Retinal pigment epithelial cell (primary cell): Measurements from ENCODE around the gene FUCA2.
"Not testable (repeated sequence)": the region's sequence is repeated elsewhere in the genome, so short reads cannot be mapped to it uniquely, and the experiment has no call there.

ENCODE experiments used
- DNase-seq: peaks from one replicate; pipeline ENCODE4 v3.0.0-alpha.2; 2010; ENCODE audit warnings: low read depth
- H3K4me3 ChIP-seq: 2 replicates; pipeline ENCODE4 v1.5.1; 2011; ENCODE audit warnings: mild to moderate bottlenecking, low read length, control low read depth, moderate library complexity
- TF ChIP-seq, protein P1 (sequence below): conservative IDR thresholded peaks from 2 replicates; pipeline ENCODE4 v1.5.1; 2011; ENCODE audit warnings: low read depth, low read length, control low read depth, inconsistent platforms

FUCA2 gene

GRCh38 chr6:143513410-143513809 is 1.9 kb upstream of the FUCA2 start:
- no peak for DNase-seq
- TF ChIP-seq, protein P1, sequence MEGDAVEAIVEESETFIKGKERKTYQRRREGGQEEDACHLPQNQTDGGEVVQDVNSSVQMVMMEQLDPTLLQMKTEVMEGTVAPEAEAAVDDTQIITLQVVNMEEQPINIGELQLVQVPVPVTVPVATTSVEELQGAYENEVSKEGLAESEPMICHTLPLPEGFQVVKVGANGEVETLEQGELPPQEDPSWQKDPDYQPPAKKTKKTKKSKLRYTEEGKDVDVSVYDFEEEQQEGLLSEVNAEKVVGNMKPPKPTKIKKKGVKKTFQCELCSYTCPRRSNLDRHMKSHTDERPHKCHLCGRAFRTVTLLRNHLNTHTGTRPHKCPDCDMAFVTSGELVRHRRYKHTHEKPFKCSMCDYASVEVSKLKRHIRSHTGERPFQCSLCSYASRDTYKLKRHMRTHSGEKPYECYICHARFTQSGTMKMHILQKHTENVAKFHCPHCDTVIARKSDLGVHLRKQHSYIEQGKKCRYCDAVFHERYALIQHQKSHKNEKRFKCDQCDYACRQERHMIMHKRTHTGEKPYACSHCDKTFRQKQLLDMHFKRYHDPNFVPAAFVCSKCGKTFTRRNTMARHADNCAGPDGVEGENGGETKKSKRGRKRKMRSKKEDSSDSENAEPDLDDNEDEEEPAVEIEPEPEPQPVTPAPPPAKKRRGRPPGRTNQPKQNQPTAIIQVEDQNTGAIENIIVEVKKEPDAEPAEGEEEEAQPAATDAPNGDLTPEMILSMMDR, result peak; percentile 62
- H3K4me3 ChIP-seq, result no peak overlapping the region

DNA sequence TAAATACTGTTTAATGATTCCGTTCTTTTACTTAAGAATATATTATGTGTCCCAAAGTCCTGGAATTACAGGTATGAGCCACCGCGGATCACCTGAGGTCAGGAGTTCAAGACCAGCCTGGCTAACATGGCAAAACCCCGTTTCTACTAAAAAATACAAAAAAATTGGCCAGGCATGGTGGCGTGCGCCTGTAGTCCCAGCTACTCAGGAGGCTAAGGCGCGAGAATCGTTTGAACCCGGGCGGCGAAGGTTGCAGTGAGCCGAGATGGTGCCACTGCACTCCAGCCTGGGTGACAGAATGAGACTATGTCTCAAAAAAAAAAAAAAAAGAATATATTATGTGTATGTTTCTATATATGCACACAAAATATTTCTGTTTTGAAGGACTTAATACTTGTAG is 1.2 kb downstream of the FUCA2 start:
- H3K4me3 ChIP-seq, result peak overlapping the region; percentile 74
- DNase-seq, result not testable (repeated sequence)

DNA sequence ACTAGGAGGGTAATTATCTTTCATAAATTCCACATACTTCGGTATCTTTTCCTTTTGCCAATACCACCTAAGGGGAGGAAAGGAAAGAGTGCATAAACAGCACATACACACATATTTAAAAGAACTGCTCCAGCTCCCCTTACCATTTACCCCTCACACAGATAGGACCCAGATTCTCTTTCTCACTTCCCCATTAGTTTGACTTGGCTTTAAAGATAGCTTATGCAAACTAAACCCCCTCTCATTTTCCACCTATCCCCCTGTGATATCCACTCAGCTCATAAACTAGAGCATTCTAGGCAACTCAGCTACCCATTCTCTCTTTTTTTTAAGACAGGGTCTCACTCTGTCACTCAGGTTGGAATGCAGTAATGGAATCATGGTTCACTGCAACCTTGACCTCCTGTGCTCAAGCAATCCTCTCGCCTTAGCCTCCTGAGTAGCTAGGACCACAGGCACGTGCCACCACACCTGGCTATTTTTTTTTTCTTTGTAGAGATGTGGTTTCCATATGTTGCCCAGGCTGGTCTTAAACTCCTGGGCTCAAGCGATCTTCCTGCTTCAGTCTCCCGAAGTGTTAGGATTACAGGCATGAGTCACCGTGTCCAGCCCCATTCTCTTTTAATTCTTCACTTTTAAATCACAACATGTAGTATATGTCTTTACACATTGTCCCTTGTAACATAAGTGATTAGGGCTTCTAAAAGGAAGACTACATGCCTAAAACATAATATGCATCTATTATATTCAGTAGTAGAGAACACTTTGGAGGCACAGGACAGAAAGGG is 4.0 kb downstream of the FUCA2 start:
- H3K4me3 ChIP-seq, result no peak overlapping the region
- TF ChIP-seq, protein P1, result no peak
- DNase-seq, result peak; percentile 20

DNA sequence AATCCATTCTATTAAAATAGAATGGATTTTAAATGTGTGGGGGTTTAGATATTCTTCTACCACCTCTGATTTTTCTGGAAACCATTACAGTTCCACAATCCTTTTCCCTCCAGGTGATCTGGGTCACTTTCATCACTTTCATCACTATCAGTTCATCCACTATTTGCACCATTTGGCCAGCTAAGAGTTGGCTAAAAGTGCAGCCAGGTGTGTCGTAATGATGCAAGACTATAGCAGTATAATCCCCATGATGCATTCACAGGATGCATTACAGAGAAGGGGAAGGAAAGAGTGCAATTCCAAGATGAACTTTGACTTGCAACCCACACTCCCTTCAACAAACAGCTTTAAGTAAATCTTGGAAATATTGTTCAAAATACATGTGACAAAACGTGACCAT is 4.9 kb downstream of the FUCA2 start:
- DNase-seq, result no peak
- TF ChIP-seq, protein P1, result no peak
- H3K4me3 ChIP-seq, result no peak overlapping the region

DNA sequence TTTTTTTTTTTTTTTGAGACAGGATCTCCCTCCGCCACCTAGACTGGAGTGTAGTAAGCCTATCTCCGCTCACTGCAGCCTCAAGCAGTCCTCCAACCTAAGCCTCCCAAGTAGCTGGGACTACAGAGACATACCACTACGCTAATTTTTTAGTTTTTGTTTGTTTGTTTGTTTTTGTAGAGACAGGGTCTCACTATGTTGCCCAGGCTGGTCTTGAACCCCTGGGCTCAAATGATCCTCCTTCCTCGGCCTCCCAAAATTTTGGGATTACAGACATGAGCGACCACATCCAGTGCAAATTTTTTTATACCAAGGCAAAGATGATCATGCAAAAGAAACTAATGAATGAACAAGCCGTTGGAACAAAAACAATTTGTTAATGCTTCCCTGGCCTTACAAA is 5.3 kb downstream of the FUCA2 start:
- TF ChIP-seq, protein P1, result no peak
- no peak overlapping the region for H3K4me3 ChIP-seq
- DNase-seq, result no peak

DNA sequence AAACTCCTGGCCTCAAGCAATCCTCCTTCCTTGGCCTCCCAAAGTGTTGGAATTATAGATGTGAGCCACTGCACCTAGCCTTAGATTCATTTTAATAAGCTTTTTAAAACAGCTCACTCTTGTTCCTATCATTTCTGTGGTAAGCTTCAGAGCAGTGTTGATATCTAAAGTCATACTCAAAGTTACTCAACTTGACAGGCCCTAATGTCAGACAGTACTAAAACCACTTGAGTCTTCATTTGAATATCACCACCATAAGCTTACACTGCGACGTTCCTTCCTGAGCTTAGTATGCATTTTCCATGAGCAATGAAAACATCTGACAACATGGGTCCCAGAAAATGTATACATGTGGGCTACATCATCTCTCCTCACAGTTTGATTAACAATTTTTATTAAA is 6.0 kb downstream of the FUCA2 start:
- no peak overlapping the region for H3K4me3 ChIP-seq
- DNase-seq, result no peak
- TF ChIP-seq, protein P1, result no peak

- no peak for DNase-seq
- TF ChIP-seq, protein P1, result no peak
- H3K4me3 ChIP-seq, result no peak overlapping the region
Observed at GRCh38 chr6:143505111-143505510, 6.4 kb downstream of the FUCA2 start.
